GM10847 (cell line): ENCODE data around the gene TRPM5.

Source experiments
- POLR2A ChIP-seq: IDR thresholded peaks from 2 replicates; pipeline ENCODE4 v1.6.1; 2011; ENCODE audit not compliant: insufficient read length; ENCODE audit errors: extremely low read depth

Gene TRPM5

GRCh38 chr11:2413742-2414579, 30.4 kb downstream of the TRPM5 start:
- no peak for TF ChIP-seq POLR2A

- no peak for TF ChIP-seq POLR2A
These were observed 32.0 kb downstream of the TRPM5 start for GRCh38 chr11:2412323-2412722.

GRCh38 chr11:2411446-2412305, 32.6 kb downstream of the TRPM5 start:
- no peak for TF ChIP-seq POLR2A

GRCh38 chr11:2410616-2411015, 33.7 kb downstream of the TRPM5 start:
- TF ChIP-seq POLR2A: no peak

- no peak for TF ChIP-seq POLR2A
These were observed 34.5 kb downstream of the TRPM5 start for GRCh38 chr11:2409611-2410468.

- no peak for TF ChIP-seq POLR2A
These were observed 35.2 kb downstream of the TRPM5 start for GRCh38 chr11:2409126-2409525.

GRCh38 chr11:2408671-2409070, 35.6 kb downstream of the TRPM5 start:
- TF ChIP-seq POLR2A: no peak

GRCh38 chr11:2406878-2407410, 37.4 kb downstream of the TRPM5 start:
- no peak for TF ChIP-seq POLR2A

GRCh38 chr11:2406451-2406850, 37.9 kb downstream of the TRPM5 start:
- TF ChIP-seq POLR2A: no peak

- TF ChIP-seq POLR2A: no peak
These were observed 39.5 kb downstream of the TRPM5 start for GRCh38 chr11:2404735-2405196.

- TF ChIP-seq POLR2A: no peak
These were observed 41.2 kb downstream of the TRPM5 start for GRCh38 chr11:2402890-2403645.

GRCh38 chr11:2402106-2402505, 42.2 kb downstream of the TRPM5 start:
- no peak for TF ChIP-seq POLR2A

GRCh38 chr11:2401436-2401984, 42.8 kb downstream of the TRPM5 start:
- TF ChIP-seq POLR2A: no peak
